GM12872 (cell line): ENCODE data around the gene TRIM41.
A peak's percentile ranks its signal among the peaks of the same experiment; 100 is the strongest.

Experiments
- TF ChIP-seq, protein P1 (sequence below): IDR thresholded peaks from 3 replicates; pipeline ENCODE4 v1.5.1; 2011; ENCODE audit warnings: low read depth, mild to moderate bottlenecking, low read length, moderate library complexity; ENCODE audit not compliant: insufficient read depth

TRIM41 gene

DNA sequence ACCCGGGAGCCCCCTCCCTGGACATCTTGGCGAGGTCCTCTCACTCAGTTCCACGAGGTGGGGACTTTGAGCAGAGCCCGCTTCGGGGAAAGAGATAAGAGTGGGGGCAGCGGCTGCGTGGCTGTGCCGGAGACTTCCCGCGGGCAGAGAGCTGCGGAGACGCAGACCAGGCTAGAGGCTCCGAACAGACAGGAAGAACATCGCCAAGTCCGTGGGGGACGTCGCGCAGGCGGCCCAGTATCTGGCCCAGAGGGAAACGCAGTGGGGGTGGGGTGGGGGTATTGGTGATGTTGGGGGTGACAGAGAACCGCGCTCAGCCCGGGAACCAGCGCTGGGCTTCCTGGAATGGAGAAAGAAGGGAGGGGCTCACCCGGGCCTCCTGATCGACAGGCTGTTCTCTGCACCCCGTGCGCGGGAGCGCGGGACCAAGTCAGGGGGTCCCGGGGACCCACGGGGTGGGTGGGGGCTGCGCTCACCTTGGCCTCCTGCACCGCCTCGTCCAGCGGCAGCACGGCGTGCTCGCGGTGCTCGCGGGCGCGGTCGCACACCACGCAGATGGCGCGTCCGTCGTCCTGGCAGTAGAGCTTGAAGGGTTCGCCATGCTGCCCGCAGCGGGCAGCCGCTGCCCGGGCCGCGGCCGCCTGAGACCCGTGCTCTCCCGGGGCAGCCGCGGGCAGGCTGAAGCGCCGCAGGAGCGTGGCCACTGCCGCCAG is 18.8 kb upstream of the TRIM41 start:
- TF ChIP-seq, protein P1, sequence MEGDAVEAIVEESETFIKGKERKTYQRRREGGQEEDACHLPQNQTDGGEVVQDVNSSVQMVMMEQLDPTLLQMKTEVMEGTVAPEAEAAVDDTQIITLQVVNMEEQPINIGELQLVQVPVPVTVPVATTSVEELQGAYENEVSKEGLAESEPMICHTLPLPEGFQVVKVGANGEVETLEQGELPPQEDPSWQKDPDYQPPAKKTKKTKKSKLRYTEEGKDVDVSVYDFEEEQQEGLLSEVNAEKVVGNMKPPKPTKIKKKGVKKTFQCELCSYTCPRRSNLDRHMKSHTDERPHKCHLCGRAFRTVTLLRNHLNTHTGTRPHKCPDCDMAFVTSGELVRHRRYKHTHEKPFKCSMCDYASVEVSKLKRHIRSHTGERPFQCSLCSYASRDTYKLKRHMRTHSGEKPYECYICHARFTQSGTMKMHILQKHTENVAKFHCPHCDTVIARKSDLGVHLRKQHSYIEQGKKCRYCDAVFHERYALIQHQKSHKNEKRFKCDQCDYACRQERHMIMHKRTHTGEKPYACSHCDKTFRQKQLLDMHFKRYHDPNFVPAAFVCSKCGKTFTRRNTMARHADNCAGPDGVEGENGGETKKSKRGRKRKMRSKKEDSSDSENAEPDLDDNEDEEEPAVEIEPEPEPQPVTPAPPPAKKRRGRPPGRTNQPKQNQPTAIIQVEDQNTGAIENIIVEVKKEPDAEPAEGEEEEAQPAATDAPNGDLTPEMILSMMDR, result no peak

GRCh38 chr5:181204826-181205760 is 18.0 kb upstream of the TRIM41 start, which contains the start of gene TRIM7:
TSS of gene TRIM7 (minus strand) at chr5:181205196. CDS start at chr5:181205110, 86 bp downstream.
- TF ChIP-seq, protein P1, result no peak

DNA sequence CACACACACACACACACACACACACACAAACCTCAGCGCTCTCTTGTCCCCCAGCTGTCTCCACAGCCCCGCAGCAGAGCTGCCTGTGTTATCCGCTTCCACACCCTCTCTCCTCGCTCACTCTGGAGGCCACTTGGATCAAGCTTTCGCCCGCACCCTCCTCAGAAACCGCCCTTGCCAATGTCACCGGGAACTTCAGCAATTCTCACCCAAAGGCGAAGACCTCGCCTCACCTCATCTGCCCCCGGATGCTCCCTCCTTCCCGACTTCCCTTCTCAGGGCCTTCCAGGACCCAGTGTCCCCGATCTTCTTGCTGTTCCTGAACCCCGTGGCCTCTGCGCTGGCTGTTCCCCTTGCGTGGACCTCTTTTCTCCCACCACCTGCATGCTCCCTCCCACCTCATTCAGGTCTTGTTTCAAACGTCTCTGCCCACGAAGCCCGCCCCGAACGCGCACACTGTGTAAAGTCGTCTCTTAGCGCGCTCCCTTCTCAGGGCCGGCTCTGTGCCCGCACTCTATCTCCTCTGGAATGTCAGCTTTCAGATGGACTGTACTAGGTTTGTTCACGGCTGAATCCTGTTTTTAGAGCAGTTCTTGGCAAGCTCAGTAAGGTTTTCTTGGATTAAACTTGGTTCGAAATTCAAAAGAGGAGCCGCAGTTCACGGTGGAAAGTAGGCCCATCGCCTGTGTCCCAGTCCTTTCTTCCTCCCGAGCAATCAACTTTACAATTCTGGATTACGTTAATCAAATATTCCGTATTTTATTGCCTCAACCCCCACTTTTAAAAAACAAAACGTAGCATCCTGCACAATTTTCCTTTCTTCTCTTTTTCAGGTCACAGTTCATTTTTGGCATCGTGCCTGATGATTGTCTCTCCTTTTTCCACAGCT is 17.1 kb upstream of the TRIM41 start:
- TF ChIP-seq, protein P1, result no peak

GRCh38 chr5:181207214-181207959 is 15.7 kb upstream of the TRIM41 start:
- TF ChIP-seq, protein P1, result no peak

DNA sequence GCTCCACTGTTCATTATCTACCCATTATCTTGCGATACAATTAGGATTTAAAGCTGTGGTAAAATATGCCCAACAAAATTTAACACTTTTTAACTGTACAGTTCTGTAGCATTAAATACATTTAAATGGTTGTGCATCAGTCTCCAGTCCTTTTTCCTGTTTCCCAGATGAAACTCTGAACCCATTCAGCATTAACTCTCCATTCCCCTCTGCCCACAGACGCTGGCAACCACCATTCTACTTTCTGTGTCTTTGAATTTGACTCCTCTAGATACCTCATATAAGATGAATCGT is 15.2 kb upstream of the TRIM41 start:
- TF ChIP-seq, protein P1, result no peak

DNA sequence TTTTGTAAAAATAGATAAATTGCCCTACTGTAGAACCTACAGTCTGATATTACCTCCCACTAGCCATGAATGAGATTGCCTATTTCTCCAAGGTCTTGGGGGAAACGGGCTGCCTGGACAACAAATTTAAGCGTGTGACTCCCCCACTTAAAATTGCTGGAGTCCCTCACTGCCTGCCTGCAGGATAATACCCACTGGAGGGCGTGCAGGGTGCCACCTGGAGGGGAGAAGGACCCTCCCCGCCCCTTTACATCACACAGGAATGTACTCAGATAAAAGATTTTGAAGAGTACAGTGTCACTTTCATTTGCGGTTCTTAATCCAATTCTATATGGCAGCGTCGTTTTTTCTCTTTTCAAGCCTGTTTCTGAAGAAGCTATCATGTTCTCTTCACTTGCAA is 11.9 kb upstream of the TRIM41 start:
- TF ChIP-seq, protein P1, result 0 out of 3 replicates have a peak, but pooled peaks have one; percentile 4
